Measurements from ENCODE around the gene TSPAN18.

Gene TSPAN18

DNA sequence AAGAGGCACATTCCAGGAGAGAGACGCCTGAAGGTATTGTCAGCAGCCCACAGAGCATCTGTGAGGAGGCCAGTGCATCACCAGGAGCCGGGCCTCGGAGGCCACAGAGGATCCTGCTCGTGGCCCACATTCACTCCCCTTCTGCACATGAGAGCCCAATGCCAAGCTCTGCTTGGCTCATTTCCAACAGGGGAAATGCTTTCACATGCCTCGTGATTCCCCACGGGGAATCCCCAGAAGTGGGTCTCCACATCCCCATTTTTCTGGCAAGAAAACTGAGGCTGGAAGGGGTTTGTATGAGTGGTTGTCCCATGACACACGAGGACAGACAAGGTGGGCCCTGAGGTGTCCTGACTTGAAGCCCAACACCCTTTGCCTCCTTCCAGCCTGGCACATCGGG is 189.6 kb downstream of the TSPAN18 start:
- DNase-seq (ENCODE audit: low read depth) = no peak

DNA sequence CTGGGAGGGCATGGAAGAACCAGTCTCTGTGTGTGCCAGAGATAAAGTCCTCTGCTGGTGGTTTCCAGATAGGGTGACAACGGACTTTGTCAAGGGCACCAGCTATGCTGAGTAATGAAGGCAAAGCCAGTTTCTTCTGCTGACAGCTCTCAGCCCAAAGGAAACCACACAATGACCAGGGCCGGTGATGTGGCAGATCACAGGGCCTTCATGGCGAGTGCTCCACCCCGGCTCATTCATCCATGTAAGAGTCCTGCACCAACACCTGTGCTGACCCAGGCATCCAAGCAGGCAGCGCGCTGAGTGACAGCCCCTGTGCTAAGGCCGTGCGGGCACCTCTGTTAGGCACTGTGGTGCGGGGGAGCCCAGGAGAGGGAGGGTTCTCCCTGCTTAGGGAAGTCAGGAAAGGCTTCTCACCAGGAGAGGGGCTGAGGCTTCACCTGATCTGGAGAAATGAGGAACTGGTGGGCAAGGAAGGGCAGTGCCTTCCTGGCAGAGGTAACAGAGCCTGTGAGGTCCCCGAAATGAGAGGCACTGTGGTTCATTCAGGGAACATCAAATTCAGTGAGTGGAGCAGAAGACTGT is 190.1 kb downstream of the TSPAN18 start:
- DNase-seq (ENCODE audit: low read depth) = no peak

DNA sequence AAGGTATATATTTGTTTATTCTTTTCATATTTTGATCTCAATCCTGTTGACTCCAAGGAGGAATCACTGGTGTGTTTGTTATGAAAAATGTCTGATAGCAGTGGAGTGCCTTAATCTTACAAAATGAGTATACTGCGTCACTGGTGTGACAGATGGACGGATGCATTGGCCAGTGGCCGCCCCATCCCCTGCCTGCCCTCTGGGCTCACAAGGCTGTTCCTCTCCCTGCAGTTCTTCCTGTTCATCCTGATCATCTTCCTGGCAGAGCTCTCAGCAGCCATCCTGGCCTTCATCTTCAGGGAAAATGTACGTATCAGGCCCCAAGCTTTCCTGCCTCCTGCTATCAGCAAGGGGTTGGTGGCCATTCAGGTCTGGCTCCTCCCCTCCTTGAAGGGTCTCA is 191.0 kb downstream of the TSPAN18 start:
- no peak for DNase-seq (ENCODE audit: low read depth)

DNA sequence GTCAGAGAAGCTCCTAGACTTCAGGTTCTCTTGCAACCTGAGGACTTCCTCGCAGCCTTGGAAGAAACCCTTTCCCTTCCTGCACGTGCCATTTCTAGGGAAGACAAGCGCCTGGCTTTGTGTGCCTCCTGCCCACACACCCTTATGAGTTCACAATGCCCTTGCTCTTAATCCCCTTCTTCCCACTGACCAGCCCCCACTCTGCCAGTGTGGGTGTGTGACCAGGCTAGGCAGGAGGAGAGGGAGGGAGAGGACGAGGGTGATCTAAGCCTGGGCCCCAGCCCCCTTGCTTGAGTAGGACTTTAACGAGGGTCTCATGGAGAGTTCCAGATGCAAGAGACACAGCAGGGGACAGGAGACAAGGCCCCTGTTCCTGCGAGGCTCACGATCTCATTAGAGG is 193.7 kb downstream of the TSPAN18 start:
- DNase-seq (ENCODE audit: low read depth) = no peak

DNA sequence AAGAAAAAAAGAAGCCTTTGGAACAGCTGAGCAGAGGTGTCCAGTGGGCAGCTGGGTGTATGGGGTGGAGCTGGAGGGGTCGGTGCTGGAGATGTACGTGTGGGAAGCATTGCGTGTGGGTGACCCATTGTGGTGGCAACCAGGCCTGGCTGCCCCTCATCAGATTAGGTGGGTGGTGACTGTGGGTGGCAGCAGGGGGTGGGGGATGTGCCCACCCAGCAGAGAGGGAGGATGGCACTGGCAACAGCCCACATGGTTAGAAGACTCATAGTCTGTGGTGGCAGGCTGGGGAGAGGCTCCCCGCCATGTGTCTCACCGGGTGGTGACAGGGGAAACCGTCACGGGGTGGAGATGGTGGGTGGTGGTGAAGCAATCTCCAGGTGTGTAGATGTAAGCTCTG is 196.4 kb downstream of the TSPAN18 start:
- DNase-seq (ENCODE audit: low read depth) = no peak

DNA sequence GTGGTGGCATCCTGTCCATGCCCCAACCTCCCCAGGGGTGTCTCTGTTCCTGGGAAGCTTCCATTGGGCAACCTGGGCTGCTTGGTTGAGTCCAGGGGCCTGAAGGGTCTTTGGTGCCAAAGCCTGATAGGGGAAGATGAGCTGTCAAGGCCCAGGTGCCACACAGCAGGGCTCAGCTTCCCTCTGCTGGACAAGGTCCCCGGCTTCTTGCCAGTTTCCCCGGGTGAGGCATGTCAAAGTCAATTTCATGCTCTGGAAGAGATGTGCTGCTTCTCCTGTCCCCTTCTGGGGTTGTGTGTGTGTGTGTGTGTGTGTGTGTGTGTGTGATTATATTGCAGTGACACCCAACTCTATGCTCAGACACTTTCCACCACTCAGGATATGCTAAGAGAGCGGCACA is 197.0 kb downstream of the TSPAN18 start:
- no peak for DNase-seq (ENCODE audit: low read depth)

DNA sequence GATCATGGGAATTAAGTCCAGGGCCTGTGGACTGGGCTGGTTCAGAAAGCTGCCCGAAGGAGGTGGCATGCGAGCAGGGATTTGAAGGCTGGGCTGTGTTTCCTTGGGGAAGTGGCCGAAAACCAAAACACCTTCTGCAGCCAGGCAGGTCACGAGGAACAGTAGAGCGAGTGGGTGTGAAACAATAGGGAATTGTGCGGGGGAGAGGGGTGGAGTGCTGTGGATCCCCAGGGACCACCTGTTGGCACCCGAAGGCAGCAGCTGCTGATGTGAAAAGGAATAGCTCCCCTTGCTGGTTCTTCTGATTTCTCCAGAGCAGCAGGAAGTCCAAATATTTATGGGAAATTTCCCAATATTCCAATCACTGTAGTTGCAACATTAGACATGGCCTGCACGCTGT is 199.3 kb downstream of the TSPAN18 start:
- no peak for DNase-seq (ENCODE audit: low read depth)

DNA sequence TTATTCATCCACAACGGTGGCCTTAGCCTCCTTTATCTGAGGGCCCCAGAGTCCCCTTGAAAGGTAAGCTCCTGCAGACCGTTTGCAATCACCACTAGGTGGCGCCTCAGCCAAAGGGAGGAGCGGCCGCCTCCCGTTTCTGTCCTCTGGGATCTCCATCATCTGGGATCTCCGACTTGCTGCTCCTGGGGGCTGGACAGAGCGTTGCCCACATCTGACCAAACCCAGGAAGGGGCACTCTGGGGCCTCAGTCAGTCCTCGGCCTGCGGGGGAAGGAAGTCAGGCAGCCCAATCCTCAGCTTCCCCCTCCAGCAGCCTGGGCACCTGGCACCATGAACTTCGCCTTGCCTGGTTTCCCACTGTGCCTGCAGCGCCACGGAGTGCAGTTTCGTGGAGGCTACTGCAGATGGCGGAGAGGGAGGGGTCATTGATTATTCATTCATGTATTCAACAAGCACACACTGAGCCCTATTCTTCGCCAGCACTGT is 200.5 kb downstream of the TSPAN18 start:
- no peak for DNase-seq (ENCODE audit: low read depth)

DNA sequence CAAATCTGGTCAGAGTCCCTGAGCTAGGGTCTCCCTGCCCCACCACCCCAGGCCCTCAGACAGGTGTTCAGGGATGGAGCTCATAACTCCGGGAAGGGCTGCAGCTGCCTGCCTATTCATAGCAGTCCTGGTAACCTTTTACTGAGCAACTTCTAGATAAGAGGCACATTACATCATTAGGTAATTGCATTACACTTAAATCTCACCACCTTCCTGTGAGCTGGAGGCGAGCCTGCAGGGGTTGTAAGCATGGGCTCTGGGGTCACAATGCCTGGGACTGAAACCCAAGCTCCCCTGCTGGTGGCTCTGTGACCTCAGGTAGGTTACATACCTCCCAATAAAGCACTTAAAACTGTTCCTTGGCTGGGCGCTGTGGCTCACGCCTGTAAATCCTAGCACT is 201.4 kb downstream of the TSPAN18 start:
- DNase-seq (ENCODE audit: low read depth) = no peak

DNA sequence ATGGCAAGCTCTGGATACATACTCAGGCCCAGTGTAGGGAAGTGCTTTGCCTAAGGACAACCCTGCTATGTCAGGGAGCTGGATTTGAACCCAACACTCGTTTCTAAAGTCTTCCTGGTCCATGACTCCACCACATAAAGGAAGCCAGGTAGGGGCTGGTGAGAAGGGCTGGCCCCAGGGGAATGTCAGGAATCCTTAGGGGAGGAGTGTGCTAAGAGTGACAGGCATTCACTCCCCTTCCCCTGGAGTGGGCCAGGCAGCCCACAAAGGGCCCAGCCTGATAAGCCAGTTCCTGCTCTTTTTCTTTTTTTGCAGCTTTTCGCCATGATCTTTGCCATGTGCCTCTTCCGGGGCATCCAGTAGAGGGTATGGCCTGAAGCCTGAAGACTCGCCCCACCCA is 202.1 kb downstream of the TSPAN18 start:
- DNase-seq (ENCODE audit: low read depth) = no peak

DNA sequence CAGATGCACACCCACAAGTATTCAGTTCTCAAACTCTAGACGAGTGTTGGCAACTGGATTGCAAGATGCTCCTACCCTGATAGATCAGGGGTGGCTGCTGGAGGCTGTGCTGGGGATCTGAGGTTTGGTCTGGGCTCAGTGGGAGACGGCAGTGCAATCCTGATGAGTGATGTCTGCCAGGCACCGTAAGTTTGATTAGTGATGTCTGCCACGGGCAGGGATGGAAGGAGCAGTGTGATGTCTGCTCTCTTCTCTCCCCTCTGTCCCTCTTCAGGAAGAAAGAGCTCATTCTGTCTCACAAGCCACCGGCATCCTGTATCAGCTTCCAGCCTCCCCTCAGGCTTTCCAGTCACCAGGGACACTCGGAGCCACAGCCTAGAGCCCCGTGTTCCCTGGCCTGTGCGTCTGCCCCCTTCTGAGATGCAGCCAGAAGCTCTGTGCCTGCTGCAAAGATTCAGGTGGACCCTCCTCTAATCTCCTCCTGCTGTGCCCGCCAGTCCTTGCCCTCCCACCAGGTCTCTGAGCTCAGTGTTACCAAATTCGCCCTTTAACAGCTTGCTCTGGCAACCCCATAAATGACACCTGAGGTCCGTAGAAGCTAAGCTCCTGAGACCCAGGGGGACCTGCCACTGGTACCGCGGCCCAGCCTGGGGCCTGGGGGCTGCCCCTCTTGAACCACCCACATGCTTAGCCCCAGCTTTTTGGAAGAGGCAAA is 204.0 kb downstream of the TSPAN18 start:
- no peak for DNase-seq (ENCODE audit: low read depth)

DNA sequence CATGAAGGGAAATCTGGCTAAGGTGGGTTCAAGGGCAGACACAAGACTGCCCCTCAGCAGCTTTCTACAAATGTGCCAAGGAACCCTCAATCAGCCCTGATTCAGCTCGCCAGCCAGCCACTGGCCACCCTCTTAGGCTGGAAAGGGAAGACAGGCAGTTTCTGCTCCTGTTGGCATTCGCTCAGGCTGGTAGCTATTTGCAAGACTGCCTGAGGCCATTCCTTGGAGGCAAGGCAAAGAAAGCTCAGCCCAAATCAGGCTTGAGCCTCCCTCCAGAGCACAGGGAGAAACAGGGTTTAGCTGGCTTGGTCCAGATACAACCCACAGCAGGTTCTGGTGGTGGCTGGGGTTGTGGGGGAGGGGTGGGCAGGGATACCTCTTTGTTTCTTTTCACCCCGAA is 204.7 kb downstream of the TSPAN18 start:
- no peak for DNase-seq (ENCODE audit: low read depth)

DNA sequence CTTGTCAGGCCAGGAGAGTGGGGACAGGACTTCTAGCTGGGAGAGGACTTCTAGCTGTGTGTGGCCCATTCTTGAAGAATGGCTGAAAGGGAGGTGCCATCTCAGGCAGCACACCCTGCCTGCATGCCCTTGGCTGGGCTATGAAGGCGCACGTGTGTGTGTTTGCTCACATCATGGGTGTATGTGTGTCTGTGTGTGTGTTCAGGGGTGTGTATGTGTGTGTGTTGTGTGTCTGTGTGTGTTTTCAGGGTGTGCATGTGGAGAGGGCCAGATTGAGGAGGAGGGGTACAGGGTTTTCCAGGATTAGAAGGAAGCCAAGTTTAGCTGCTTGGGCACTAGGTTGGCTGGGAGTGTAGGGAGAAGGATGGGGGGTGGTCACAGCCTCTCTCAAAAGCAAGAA is 207.3 kb downstream of the TSPAN18 start:
- DNase-seq (ENCODE audit: low read depth) = no peak

DNA sequence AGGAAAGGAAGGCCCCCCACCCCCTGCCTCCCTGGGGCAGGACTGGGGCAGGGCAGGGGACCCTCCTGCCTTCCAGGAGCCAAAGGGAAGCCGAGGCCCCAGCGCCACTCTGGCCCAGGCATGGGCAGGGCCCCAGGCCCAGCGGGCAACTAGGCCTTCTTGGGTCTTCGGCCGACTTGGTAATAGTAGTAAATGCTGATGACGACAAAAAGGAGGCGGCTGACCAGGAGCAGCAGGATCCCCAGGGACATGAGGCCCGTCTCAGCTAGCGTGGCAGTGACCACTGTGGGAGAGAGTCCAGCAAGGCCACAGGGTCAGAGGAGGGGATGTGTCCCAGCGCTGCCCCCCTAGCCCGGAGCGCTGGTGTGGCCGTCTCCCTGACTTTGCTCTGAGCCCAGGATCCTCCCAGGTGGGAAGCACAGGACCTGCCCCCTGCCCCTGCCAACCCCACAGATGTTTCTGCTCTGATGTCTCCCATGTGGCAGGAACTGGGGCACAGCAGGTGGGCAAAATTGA is 208.0 kb downstream of the TSPAN18 start:
- DNase-seq (ENCODE audit: low read depth) = no peak

DNA sequence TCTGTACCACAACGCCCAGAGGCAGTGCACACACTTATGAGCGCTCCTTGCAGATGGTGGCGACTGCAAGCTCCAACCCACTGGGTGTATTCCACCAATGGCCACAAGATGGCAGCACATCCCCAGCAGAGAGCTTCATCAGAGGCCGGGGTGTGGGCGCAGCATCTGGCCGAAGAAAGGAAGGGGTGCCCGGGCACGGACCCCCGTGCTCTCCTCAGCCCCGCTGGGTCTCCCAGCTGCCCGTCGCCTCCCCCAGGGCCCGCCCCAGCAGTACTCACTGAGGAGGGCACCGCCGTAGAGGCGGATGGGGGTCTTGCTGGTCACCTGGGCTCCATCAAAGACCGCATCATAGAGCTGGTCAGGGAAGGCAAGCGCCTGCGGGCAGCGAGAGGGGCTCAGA is 209.8 kb downstream of the TSPAN18 start:
- peak; percentile 34 for DNase-seq (ENCODE audit: low read depth)

DNA sequence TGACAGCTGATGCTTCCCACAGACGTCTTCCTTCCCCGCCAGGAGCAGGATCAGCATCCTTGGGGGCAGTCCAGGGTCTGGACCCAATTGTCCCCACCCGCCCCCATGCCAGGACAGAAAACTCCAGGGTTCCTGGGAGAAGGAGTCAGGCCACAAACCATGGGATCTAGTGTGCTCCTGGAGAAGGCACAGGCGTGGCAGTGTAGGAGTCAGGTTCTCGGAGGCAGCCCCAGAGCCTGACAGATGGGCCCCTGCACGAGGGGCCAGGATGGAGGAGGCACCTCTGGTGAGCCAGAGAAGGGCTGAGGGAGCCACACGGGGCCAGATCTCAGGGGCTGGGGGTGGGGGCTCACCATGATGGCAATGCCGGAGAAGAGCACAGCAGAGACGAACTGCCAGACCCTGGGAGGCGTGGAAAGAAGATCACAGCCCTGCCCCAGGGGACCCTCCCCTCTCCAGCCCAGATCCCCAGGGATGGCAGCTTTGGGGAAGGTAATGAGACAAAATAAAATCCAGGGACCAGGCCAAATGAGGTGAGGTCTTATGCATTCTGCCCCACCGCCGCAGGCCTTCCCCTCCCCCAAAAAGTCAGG is 210.3 kb downstream of the TSPAN18 start:
- DNase-seq (ENCODE audit: low read depth) = no peak

DNA sequence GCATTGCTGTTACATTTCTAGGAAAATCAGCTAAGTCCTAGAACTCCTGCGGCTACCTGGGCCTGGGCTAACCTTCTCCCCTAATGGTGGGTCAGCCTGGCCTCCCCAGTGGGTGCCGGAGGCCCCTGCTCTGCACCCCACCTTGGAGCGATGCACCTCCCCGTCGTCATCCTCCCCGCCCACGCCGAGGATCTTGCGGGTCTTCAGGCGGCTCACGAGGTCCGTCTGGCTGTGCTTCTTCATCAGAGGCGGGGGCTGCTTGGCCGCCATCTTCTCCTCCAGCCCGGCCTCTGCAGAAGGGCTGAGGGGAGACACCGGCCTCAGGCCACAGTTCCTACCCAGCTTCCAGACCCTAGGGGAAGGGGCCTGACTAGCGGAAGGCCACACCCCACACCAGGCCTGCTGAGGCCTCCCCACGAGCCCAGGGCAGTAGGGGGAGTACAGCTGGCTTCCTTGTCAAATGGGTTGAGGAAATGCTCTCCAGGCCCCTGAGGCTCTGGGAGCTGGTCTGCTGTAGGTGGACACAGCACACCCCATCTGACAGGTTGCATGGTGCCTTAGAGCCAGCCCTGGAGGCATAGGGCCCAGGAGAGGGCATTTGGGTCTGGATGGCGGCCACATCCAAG is 211.4 kb downstream of the TSPAN18 start:
- DNase-seq (ENCODE audit: low read depth) = no peak

DNA sequence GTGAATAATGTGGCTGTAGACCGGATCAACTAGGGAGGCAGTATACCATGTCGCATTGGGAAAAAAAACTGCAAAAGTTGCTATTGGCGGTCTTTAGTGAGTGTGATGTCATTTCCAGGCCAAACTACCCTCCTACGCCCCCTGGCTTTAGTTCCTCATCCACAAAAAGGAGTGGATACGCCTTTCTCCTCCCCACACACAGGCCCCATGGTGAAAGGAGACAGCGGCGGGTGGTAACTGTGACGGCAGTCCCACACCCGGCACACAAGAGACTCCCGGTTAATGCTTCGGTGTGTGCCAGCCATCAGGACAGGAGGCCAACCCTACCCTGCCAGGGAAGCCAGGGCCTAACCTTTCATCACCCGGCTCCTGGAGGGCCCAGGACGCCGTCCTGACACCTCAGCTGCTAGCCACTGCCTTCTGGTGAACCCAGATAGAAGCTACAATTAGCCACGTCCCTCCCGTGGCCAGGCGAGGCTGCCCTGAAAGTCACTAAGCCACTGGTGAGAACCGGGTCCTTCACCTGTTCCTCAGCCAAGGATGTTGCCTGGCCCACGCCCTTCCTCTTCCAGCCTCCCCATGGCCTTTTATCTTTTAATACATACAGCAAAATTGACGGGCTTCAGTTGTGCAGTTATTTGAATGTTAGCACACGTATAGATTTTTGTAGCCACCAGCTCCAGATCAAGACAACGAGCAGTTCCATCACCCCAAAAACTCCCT is 213.1 kb downstream of the TSPAN18 start:
- no peak for DNase-seq (ENCODE audit: low read depth)

DNA sequence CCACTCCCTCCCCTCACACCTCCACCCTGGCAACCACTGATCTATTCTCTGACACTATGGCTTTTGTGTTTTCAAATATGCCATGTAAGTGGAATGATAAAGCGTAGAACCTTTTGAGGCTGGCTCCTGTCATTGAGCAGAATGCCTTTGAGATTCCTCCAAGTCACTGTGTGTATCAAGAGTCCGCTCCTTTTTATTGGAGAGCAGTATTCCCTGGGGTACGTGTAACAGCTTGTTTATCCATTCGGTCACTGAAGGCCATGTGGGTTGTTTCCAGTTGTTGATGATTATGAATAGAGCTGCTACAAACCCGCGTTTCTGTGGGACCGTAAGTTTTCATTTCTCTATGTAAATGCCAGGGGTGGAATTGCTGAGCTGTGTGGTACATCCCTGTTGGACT is 213.6 kb downstream of the TSPAN18 start:
- DNase-seq (ENCODE audit: low read depth) = no peak

DNA sequence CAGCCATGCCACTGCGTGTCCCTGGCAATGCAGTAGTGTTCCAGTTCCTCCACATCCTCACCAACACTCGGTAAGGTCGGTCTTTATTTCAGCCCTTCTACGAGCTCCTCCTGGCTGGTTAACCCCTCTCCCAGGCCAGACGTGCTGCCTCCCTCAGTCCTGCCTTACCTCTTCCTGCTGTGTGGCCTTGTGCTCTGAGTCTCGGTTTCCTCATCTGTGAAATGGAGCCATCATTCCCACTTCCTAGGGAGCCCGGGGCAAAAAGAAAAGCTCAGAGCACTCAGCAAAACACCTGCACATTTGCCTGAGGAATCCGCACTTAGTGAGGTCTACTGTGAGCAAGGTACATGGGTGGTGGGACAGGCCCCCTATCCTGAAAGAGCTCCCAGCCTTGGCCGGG is 214.1 kb downstream of the TSPAN18 start:
- no peak for DNase-seq (ENCODE audit: low read depth)

DNA sequence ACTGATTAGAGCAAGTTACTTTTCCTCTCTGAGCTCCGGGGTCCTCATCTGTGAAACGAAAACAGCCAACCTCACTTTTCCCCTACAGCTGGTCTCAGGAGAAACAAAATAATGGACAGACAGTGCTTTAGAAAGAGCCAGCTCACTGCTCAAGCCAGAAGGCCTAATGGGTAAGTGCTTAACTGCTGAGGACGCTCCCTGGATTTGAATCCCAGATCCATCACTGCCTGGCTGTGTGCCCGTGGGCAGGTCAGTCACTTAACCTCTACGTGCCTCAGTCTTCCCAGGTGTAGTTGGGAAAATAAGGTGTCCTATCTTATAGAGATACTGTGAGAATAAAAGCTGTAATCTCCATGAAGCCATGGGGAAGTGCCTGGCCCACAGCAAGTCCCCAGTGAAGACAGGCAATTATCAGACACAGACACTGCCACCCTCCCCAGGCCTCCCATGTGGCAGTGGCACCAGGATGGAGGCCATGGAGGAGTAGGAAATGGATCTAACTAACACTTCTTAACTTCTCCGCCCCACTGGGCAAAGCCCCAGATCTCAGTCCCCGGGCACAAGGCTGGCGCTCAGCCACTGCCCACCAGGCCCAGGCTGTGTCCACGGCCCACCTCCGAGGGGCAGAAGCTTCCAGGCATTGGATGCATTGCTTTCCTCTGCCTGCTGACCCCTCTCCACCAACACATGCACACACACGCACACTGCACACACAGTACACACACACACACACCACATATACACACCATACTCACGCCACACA is 214.7 kb downstream of the TSPAN18 start:
- DNase-seq (ENCODE audit: low read depth) = no peak
